ENCODE measurements around the gene MS4A15.

MS4A15 gene

DNA sequence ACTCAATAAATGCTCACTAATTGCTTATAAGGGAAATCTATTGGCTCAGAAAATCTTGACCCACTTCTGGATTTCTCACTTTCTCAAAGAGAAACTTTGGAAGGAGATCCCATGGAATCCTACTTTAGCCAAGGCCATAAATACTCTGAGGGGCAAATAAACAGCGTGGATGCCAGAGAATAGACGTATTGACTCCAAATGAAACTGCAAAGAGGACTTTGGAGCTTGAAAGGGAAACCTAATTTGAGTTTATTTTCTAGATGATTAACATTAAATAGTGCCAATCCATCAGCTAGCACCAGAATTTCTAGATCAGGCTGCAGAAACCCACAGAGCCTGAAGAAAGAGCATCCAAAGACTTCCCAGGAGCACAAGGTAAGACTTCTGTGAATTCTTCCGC lies 32.2 kb upstream of the MS4A15 start, which contains the start of gene MS4A18 (continued):
- TF ChIP-seq, protein P1, sequence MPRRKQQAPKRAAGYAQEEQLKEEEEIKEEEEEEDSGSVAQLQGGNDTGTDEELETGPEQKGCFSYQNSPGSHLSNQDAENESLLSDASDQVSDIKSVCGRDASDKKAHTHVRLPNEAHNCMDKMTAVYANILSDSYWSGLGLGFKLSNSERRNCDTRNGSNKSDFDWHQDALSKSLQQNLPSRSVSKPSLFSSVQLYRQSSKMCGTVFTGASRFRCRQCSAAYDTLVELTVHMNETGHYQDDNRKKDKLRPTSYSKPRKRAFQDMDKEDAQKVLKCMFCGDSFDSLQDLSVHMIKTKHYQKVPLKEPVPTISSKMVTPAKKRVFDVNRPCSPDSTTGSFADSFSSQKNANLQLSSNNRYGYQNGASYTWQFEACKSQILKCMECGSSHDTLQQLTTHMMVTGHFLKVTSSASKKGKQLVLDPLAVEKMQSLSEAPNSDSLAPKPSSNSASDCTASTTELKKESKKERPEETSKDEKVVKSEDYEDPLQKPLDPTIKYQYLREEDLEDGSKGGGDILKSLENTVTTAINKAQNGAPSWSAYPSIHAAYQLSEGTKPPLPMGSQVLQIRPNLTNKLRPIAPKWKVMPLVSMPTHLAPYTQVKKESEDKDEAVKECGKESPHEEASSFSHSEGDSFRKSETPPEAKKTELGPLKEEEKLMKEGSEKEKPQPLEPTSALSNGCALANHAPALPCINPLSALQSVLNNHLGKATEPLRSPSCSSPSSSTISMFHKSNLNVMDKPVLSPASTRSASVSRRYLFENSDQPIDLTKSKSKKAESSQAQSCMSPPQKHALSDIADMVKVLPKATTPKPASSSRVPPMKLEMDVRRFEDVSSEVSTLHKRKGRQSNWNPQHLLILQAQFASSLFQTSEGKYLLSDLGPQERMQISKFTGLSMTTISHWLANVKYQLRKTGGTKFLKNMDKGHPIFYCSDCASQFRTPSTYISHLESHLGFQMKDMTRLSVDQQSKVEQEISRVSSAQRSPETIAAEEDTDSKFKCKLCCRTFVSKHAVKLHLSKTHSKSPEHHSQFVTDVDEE (CRISPR knock-in tag; IDR thresholded peaks at IDR 0.05): no peak

DNA sequence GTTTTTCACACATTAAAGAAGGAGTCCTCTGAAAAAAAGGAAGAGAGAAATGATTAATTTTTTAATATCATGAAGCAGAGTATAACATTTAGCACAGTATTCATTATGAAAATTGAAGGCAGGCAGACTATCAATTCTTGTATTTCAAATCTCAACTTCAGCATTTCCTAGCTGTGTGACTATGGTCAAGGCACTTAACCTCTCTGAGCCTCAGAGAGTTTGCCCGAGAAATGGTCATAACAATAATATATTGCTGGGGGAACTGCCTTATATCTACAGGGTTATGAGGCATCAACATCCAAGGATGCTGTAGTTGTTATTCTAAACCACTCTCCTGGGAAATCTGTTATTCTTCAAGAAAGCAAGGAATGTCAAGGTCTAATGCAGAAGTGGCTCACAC lies 31.1 kb upstream of the MS4A15 start:
- no peak for TF ChIP-seq ZFP3 (CRISPR knock-in tag; IDR thresholded peaks at IDR 0.05)
- TF ChIP-seq, protein P2, sequence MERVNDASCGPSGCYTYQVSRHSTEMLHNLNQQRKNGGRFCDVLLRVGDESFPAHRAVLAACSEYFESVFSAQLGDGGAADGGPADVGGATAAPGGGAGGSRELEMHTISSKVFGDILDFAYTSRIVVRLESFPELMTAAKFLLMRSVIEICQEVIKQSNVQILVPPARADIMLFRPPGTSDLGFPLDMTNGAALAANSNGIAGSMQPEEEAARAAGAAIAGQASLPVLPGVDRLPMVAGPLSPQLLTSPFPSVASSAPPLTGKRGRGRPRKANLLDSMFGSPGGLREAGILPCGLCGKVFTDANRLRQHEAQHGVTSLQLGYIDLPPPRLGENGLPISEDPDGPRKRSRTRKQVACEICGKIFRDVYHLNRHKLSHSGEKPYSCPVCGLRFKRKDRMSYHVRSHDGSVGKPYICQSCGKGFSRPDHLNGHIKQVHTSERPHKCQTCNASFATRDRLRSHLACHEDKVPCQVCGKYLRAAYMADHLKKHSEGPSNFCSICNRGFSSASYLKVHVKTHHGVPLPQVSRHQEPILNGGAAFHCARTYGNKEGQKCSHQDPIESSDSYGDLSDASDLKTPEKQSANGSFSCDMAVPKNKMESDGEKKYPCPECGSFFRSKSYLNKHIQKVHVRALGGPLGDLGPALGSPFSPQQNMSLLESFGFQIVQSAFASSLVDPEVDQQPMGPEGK (CRISPR knock-in tag; IDR thresholded peaks at IDR 0.05; ENCODE audit: borderline replicate concordance): no peak
- no peak for TF ChIP-seq ISL1 (CRISPR knock-in tag; IDR thresholded peaks at IDR 0.05)
- no peak for TF ChIP-seq SNAI2 (CRISPR knock-in tag; IDR thresholded peaks at IDR 0.05)
- TF ChIP-seq PPARA (CRISPR knock-in tag; IDR thresholded peaks at IDR 0.05; ENCODE audit: borderline replicate concordance): no peak
- TF ChIP-seq, protein P3, sequence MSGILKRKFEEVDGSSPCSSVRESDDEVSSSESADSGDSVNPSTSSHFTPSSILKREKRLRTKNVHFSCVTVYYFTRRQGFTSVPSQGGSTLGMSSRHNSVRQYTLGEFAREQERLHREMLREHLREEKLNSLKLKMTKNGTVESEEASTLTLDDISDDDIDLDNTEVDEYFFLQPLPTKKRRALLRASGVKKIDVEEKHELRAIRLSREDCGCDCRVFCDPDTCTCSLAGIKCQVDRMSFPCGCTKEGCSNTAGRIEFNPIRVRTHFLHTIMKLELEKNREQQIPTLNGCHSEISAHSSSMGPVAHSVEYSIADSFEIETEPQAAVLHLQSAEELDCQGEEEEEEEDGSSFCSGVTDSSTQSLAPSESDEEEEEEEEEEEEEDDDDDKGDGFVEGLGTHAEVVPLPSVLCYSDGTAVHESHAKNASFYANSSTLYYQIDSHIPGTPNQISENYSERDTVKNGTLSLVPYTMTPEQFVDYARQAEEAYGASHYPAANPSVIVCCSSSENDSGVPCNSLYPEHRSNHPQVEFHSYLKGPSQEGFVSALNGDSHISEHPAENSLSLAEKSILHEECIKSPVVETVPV (CRISPR knock-in tag; IDR thresholded peaks at IDR 0.05): no peak
- TF ChIP-seq ARNTL (CRISPR knock-in tag; IDR thresholded peaks at IDR 0.05; ENCODE audit: borderline replicate concordance, low read depth): no peak
- no peak for TF ChIP-seq ZNF565 (CRISPR knock-in tag; conservative IDR thresholded peaks at IDR 0.05; ENCODE audit: low read depth)
- no peak for TF ChIP-seq ZNF8 (CRISPR knock-in tag; IDR thresholded peaks at IDR 0.05)
- TF ChIP-seq, protein P4, sequence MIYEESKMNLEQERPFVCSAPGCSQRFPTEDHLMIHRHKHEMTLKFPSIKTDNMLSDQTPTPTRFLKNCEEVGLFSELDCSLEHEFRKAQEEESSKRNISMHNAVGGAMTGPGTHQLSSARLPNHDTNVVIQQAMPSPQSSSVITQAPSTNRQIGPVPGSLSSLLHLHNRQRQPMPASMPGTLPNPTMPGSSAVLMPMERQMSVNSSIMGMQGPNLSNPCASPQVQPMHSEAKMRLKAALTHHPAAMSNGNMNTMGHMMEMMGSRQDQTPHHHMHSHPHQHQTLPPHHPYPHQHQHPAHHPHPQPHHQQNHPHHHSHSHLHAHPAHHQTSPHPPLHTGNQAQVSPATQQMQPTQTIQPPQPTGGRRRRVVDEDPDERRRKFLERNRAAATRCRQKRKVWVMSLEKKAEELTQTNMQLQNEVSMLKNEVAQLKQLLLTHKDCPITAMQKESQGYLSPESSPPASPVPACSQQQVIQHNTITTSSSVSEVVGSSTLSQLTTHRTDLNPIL (CRISPR knock-in tag; IDR thresholded peaks at IDR 0.05; ENCODE audit: low read depth): no peak
- TF ChIP-seq CSDC2 (CRISPR knock-in tag; IDR thresholded peaks at IDR 0.05): no peak
- no peak for TF ChIP-seq ZNF70 (CRISPR knock-in tag; IDR thresholded peaks at IDR 0.05)
- TF ChIP-seq GLIS3 (CRISPR knock-in tag; IDR thresholded peaks at IDR 0.05): no peak
- TF ChIP-seq ZC3H10 (CRISPR knock-in tag; IDR thresholded peaks at IDR 0.05): no peak
- TF ChIP-seq ZFP30 (CRISPR knock-in tag; IDR thresholded peaks at IDR 0.05): no peak
- TF ChIP-seq, protein P1 (CRISPR knock-in tag; IDR thresholded peaks at IDR 0.05): no peak
- TF ChIP-seq, protein P5, sequence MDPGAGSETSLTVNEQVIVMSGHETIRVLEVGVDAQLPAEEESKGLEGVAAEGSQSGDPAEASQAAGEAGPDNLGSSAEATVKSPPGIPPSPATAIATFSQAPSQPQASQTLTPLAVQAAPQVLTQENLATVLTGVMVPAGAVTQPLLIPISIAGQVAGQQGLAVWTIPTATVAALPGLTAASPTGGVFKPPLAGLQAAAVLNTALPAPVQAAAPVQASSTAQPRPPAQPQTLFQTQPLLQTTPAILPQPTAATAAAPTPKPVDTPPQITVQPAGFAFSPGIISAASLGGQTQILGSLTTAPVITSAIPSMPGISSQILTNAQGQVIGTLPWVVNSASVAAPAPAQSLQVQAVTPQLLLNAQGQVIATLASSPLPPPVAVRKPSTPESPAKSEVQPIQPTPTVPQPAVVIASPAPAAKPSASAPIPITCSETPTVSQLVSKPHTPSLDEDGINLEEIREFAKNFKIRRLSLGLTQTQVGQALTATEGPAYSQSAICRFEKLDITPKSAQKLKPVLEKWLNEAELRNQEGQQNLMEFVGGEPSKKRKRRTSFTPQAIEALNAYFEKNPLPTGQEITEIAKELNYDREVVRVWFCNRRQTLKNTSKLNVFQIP (CRISPR knock-in tag; IDR thresholded peaks at IDR 0.05; ENCODE audit: borderline replicate concordance, low read depth): no peak
- no peak for ATAC-seq

DNA sequence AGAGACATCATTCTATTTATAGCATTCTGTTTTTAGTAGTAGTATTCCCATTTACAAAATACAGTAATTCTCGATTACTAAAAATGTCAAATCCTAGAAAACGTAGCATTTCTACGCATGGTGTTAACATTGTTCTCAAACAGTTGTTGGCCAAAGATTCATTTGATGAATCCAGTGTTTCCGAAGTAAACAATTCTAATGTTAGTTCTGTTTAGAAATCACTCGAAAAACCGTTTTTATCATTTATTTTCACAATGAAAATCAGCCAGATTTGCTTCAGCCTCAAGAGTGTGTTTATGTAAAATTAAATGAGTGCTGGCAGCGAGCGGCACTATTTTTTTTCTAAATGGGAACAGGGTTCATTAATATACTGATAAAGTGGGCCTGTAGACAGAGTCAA lies 25.1 kb upstream of the MS4A15 start:
- TF ChIP-seq ARNTL (CRISPR knock-in tag; IDR thresholded peaks at IDR 0.05; ENCODE audit: borderline replicate concordance, low read depth): no peak
- TF ChIP-seq, protein P5 (CRISPR knock-in tag; IDR thresholded peaks at IDR 0.05; ENCODE audit: borderline replicate concordance, low read depth): no peak
- TF ChIP-seq, protein P2 (CRISPR knock-in tag; IDR thresholded peaks at IDR 0.05; ENCODE audit: borderline replicate concordance): no peak
- no peak for TF ChIP-seq TOX (CRISPR knock-in tag; IDR thresholded peaks at IDR 0.05; ENCODE audit: borderline replicate concordance)
- no peak for TF ChIP-seq ESRRG (CRISPR knock-in tag; IDR thresholded peaks at IDR 0.05)
- no peak for TF ChIP-seq BACH2 (CRISPR knock-in tag; IDR thresholded peaks at IDR 0.05; ENCODE audit: borderline replicate concordance)
- ATAC-seq: no peak
